ENCODE data around the gene NDUFS3. TPM values are rescaled to one million over a fixed set of nuclear protein-coding genes. Genes with fewer than 3 reads are reported as not detected.

NDUFS3 gene
- polyA plus RNA-seq, 1 donor (not counting 4 experiments of a cell fraction or from before 2014, with no cell fraction given) = 119 TPM

DNA sequence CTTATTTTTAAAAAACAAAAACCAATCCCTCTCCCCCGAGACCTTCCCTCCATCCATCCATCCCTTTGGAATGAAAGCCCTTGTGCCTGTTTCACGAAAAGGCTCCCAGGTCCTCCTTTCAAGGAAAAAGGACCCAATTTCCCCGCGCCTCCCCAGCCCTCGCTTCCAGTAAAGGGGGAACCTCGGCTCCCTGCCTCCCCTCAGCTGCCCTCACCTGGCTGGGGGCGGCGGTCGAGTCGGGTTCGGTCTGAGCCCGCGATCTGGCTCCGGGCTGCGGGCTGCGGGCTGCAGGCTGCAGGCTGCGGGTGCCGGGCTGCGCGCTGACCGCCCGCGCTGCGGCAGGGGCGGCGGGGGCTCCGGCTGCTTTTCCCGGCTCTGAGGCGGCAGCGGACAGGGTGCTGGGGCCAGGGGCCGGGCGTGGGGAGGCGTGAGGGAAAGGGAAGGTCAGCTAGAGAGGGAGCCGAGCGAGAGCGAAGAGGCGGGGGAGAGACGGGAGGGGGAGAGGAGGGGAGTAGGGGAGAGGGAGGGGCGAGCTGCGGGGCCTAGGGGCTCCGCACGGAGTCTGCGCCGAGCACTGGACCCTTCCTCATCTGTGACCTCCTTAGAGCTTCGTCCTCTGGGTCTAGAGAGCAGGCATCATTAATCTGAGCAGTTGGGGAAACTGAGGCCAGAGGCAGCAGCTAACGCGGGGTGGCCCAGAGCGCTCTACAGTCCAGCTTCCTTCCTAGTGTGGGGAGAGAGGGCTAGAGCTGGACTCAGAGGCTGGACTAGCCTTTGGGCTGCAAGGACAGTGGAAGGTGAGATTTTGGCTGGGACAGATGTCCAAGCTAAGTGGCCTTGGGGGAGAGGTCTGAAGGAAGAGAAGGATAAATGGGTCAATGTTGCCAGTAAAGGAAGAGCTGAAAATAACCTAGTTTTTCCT is 15.3 kb downstream of the NDUFS3 start, which contains the start of gene C1QTNF4:
Gene C1QTNF4 (minus strand): TSS at position 478 of the 922 bp plus-strand sequence. CDS start 3,601 bp downstream, outside the sequence.
- H3K27me3 ChIP-seq (ENCODE audit: control insufficient read depth, extremely low read depth, insufficient read depth, low read length) = peaks cover 63% of the 10 kb centered on the region
- H2AFZ ChIP-seq (ENCODE audit: control insufficient read depth, low read length) = no peak within 1 kb of the TSS
- H3K9ac ChIP-seq (ENCODE audit: control insufficient read depth, extremely low read depth, insufficient read depth, low read length) = no peak within 1 kb of the TSS
- no peaks in the 10 kb centered on the region for H3K79me2 ChIP-seq (ENCODE audit: control insufficient read depth, insufficient read depth, low read length)
- no peaks in the 10 kb centered on the region for H3K9me3 ChIP-seq (ENCODE audit: control insufficient read depth, low read depth, low read length)
- H3K4me2 ChIP-seq (ENCODE audit: control insufficient read depth, extremely low read depth, insufficient read depth, low read depth, low read length) = peak within 1 kb of the TSS; percentile 46
- FAIRE-seq (no peak), DNase-seq (ENCODE audit: low read depth, low spot score) (no peak)
- H3K9me1 ChIP-seq (ENCODE audit: control insufficient read depth, extremely low read depth, insufficient read depth, low read length) = no peaks in the 10 kb centered on the region
- H4K20me1 ChIP-seq (ENCODE audit: control insufficient read depth, extremely low read depth, insufficient read depth, low read length) = peaks cover 3% of the 10 kb centered on the region
- dilution Hi-C loops (cut with MboI; ENCODE audit: extremely low pct_ligation_motif_present, low sequenced_read_pairs) = no loop called here
- H3K4me3 ChIP-seq (ENCODE audit: control insufficient read depth in 2 of 3, extremely low read depth in 1 of 3, insufficient read depth in 2 of 3, low read depth in 1 of 3, low read length in 3 of 3) = peak within 1 kb of the TSS in 1 of 3 experiments; percentile 20
- peaks cover 3% of the 10 kb centered on the region for H3K4me1 ChIP-seq (ENCODE audit: control insufficient read depth, extremely low read depth, insufficient read depth, low read length)
- H3K27ac ChIP-seq (ENCODE audit: control insufficient read depth, insufficient read depth, low read length) = no peak within 1 kb of the TSS
- peak; percentile 89 for TF ChIP-seq EZH2 (IDR thresholded peaks at IDR 0.05; ENCODE audit: low read length)
- TF ChIP-seq, protein P1, sequence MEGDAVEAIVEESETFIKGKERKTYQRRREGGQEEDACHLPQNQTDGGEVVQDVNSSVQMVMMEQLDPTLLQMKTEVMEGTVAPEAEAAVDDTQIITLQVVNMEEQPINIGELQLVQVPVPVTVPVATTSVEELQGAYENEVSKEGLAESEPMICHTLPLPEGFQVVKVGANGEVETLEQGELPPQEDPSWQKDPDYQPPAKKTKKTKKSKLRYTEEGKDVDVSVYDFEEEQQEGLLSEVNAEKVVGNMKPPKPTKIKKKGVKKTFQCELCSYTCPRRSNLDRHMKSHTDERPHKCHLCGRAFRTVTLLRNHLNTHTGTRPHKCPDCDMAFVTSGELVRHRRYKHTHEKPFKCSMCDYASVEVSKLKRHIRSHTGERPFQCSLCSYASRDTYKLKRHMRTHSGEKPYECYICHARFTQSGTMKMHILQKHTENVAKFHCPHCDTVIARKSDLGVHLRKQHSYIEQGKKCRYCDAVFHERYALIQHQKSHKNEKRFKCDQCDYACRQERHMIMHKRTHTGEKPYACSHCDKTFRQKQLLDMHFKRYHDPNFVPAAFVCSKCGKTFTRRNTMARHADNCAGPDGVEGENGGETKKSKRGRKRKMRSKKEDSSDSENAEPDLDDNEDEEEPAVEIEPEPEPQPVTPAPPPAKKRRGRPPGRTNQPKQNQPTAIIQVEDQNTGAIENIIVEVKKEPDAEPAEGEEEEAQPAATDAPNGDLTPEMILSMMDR (optimal IDR thresholded peaks at IDR 0.05 in 1 of 3, IDR thresholded peaks at IDR 0.05 in 1 of 3, conservative IDR thresholded peaks at IDR 0.05 in 1 of 3; ENCODE audit: extremely low read depth in 1 of 3, insufficient read depth in 2 of 3, low read length in 3 of 3) = no peak
- H3K36me3 ChIP-seq (ENCODE audit: control insufficient read depth in 2 of 2, extremely low read depth in 1 of 2, insufficient read depth in 2 of 2, low read length in 2 of 2) = no peaks in the 10 kb centered on the region

DNA sequence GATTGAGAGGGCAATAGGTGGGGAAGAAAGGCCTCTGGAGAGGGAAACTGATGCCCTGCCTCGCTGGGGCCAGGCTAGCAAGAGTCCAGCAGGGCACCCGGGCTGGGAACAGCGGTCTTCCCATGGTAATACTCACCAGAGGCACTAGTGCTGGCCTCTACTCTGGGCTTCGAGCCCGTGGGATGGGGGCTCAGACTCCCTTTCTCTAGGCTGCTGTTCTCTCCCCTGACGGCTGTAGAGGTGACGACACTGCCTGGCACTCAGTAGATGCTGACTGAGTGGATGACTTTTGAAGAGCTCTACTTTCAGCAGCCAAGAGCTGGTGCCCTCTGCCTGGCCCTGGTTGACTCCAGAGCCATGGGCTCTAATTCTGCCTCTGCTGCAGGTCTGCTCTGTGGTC is 16.2 kb downstream of the NDUFS3 start:
- Histone ChIP-seq H3K4me2 (ENCODE audit: control insufficient read depth, extremely low read depth, insufficient read depth, low read depth, low read length) (no peak overlapping the region), H3K27me3 (ENCODE audit: control insufficient read depth, extremely low read depth, insufficient read depth, low read length) (peaks cover 54% of the 10 kb centered on the region), H4K20me1 (ENCODE audit: control insufficient read depth, extremely low read depth, insufficient read depth, low read length) (peaks cover 3% of the 10 kb centered on the region), H3K4me1 (ENCODE audit: control insufficient read depth, extremely low read depth, insufficient read depth, low read length) (peaks cover 3% of the 10 kb centered on the region), H3K9me3 (ENCODE audit: control insufficient read depth, low read depth, low read length) (no peaks in the 10 kb centered on the region), H3K4me3 (ENCODE audit: control insufficient read depth in 2 of 3, extremely low read depth in 1 of 3, insufficient read depth in 2 of 3, low read depth in 1 of 3, low read length in 3 of 3) (no peak overlapping the region), H3K27ac (ENCODE audit: control insufficient read depth, insufficient read depth, low read length) (no peak overlapping the region), H3K9ac (ENCODE audit: control insufficient read depth, extremely low read depth, insufficient read depth, low read length) (no peak overlapping the region), H3K9me1 (ENCODE audit: control insufficient read depth, extremely low read depth, insufficient read depth, low read length) (no peaks in the 10 kb centered on the region), H3K36me3 (ENCODE audit: control insufficient read depth in 2 of 2, extremely low read depth in 1 of 2, insufficient read depth in 2 of 2, low read length in 2 of 2) (no peaks in the 10 kb centered on the region), H2AFZ (ENCODE audit: control insufficient read depth, low read length) (no peak overlapping the region), H3K79me2 (ENCODE audit: control insufficient read depth, insufficient read depth, low read length) (no peaks in the 10 kb centered on the region)
- dilution Hi-C loops (cut with MboI; ENCODE audit: extremely low pct_ligation_motif_present, low sequenced_read_pairs) = no loop called here
- no peak for DNase-seq (ENCODE audit: low read depth, low spot score)
- TF ChIP-seq EZH2 (IDR thresholded peaks at IDR 0.05; ENCODE audit: low read length) = no peak
- TF ChIP-seq, protein P1 (optimal IDR thresholded peaks at IDR 0.05 in 1 of 3, IDR thresholded peaks at IDR 0.05 in 1 of 3, conservative IDR thresholded peaks at IDR 0.05 in 1 of 3; ENCODE audit: extremely low read depth in 1 of 3, insufficient read depth in 2 of 3, low read length in 3 of 3) = no peak
- no peak for FAIRE-seq
